ENCODE data around the gene FRYL.
"Not testable (repeated sequence)": the region's sequence is repeated elsewhere in the genome, so short reads cannot be mapped to it uniquely, and the experiment has no call there.

Gene FRYL

GRCh38 chr4:48779998-48780864, at the start of gene FRYL:
FRYL (minus strand) TSS chr4:48780279; CDS start chr4:48634410, 145,869 bp downstream.
- no peaks in the 10 kb centered on the region for H3K9me3 ChIP-seq (ENCODE audit: control insufficient read depth, insufficient read depth, low read length)
- H3K4me3 ChIP-seq (ENCODE audit: low read depth, low read length), result peak within 1 kb of the TSS; percentile 87
- peak within 1 kb of the TSS; percentile 84 for H3K9ac ChIP-seq (ENCODE audit: low read depth, low read length)
- H3K4me1 ChIP-seq (ENCODE audit: control insufficient read depth, insufficient read depth, low read length), result peaks cover 16% of the 10 kb centered on the region
- H3K36me3 ChIP-seq (ENCODE audit: control insufficient read depth, insufficient read depth, low read length), result no peaks in the 10 kb centered on the region
- no peaks in the 10 kb centered on the region for H3K27me3 ChIP-seq (ENCODE audit: control insufficient read depth, insufficient read depth, low read length)

GRCh38 chr4:48827622-48828021, 47.5 kb upstream of the FRYL start:
- Histone ChIP-seq H3K9me3 (ENCODE audit: control insufficient read depth, insufficient read depth, low read length) (no peaks in the 10 kb centered on the region), H3K4me1 (ENCODE audit: control insufficient read depth, insufficient read depth, low read length) (peaks cover 5% of the 10 kb centered on the region), H3K27me3 (ENCODE audit: control insufficient read depth, insufficient read depth, low read length) (no peaks in the 10 kb centered on the region), H3K36me3 (ENCODE audit: control insufficient read depth, insufficient read depth, low read length) (no peaks in the 10 kb centered on the region), H3K9ac (ENCODE audit: low read depth, low read length) (no peak overlapping the region), H3K4me3 (ENCODE audit: low read depth, low read length) (no peak overlapping the region)

GRCh38 chr4:48821431-48821830, 41.4 kb upstream of the FRYL start:
- H3K4me1 ChIP-seq (ENCODE audit: control insufficient read depth, insufficient read depth, low read length); H3K9me3 ChIP-seq (ENCODE audit: control insufficient read depth, insufficient read depth, low read length); H3K9ac ChIP-seq (ENCODE audit: low read depth, low read length); H3K36me3 ChIP-seq (ENCODE audit: control insufficient read depth, insufficient read depth, low read length); H3K27me3 ChIP-seq (ENCODE audit: control insufficient read depth, insufficient read depth, low read length); H3K4me3 ChIP-seq (ENCODE audit: low read depth, low read length): not testable (repeated sequence)

- no peak overlapping the region for H3K4me3 ChIP-seq (ENCODE audit: low read depth, low read length)
- no peak overlapping the region for H3K9ac ChIP-seq (ENCODE audit: low read depth, low read length)
- H3K4me1 ChIP-seq (ENCODE audit: control insufficient read depth, insufficient read depth, low read length), result peaks cover 2% of the 10 kb centered on the region
- no peaks in the 10 kb centered on the region for H3K27me3 ChIP-seq (ENCODE audit: control insufficient read depth, insufficient read depth, low read length)
- no peaks in the 10 kb centered on the region for H3K9me3 ChIP-seq (ENCODE audit: control insufficient read depth, insufficient read depth, low read length)
- H3K36me3 ChIP-seq (ENCODE audit: control insufficient read depth, insufficient read depth, low read length), result no peaks in the 10 kb centered on the region
Measured at GRCh38 chr4:48816971-48817370, 36.9 kb upstream of the FRYL start.

GRCh38 chr4:48816297-48816696, 36.2 kb upstream of the FRYL start:
- H3K4me1 ChIP-seq (ENCODE audit: control insufficient read depth, insufficient read depth, low read length); H3K9me3 ChIP-seq (ENCODE audit: control insufficient read depth, insufficient read depth, low read length); H3K4me3 ChIP-seq (ENCODE audit: low read depth, low read length); H3K36me3 ChIP-seq (ENCODE audit: control insufficient read depth, insufficient read depth, low read length); H3K27me3 ChIP-seq (ENCODE audit: control insufficient read depth, insufficient read depth, low read length); H3K9ac ChIP-seq (ENCODE audit: low read depth, low read length): not testable (repeated sequence)

- peaks cover 2% of the 10 kb centered on the region for H3K4me1 ChIP-seq (ENCODE audit: control insufficient read depth, insufficient read depth, low read length)
- H3K9me3 ChIP-seq (ENCODE audit: control insufficient read depth, insufficient read depth, low read length), result no peaks in the 10 kb centered on the region
- H3K4me3 ChIP-seq (ENCODE audit: low read depth, low read length), result no peak overlapping the region
- H3K27me3 ChIP-seq (ENCODE audit: control insufficient read depth, insufficient read depth, low read length), result no peaks in the 10 kb centered on the region
- H3K36me3 ChIP-seq (ENCODE audit: control insufficient read depth, insufficient read depth, low read length), result no peaks in the 10 kb centered on the region
- no peak overlapping the region for H3K9ac ChIP-seq (ENCODE audit: low read depth, low read length)
Measured at GRCh38 chr4:48815483-48815882, 35.4 kb upstream of the FRYL start.

- no peaks in the 10 kb centered on the region for H3K36me3 ChIP-seq (ENCODE audit: control insufficient read depth, insufficient read depth, low read length)
- H3K4me3 ChIP-seq (ENCODE audit: low read depth, low read length), result no peak overlapping the region
- H3K9me3 ChIP-seq (ENCODE audit: control insufficient read depth, insufficient read depth, low read length), result no peaks in the 10 kb centered on the region
- H3K4me1 ChIP-seq (ENCODE audit: control insufficient read depth, insufficient read depth, low read length), result peaks cover 2% of the 10 kb centered on the region
- H3K9ac ChIP-seq (ENCODE audit: low read depth, low read length), result no peak overlapping the region
- no peaks in the 10 kb centered on the region for H3K27me3 ChIP-seq (ENCODE audit: control insufficient read depth, insufficient read depth, low read length)
Measured at GRCh38 chr4:48813964-48814363, 33.9 kb upstream of the FRYL start.

- Histone ChIP-seq H3K4me1 (ENCODE audit: control insufficient read depth, insufficient read depth, low read length) (peaks cover 2% of the 10 kb centered on the region), H3K27me3 (ENCODE audit: control insufficient read depth, insufficient read depth, low read length) (no peaks in the 10 kb centered on the region), H3K36me3 (ENCODE audit: control insufficient read depth, insufficient read depth, low read length) (no peaks in the 10 kb centered on the region), H3K9me3 (ENCODE audit: control insufficient read depth, insufficient read depth, low read length) (no peaks in the 10 kb centered on the region), H3K9ac (ENCODE audit: low read depth, low read length) (no peak overlapping the region), H3K4me3 (ENCODE audit: low read depth, low read length) (no peak overlapping the region)
Measured at GRCh38 chr4:48812866-48813265, 32.8 kb upstream of the FRYL start.

- Histone ChIP-seq H3K4me1 (ENCODE audit: control insufficient read depth, insufficient read depth, low read length) (no peaks in the 10 kb centered on the region), H3K27me3 (ENCODE audit: control insufficient read depth, insufficient read depth, low read length) (no peaks in the 10 kb centered on the region), H3K9me3 (ENCODE audit: control insufficient read depth, insufficient read depth, low read length) (no peaks in the 10 kb centered on the region), H3K4me3 (ENCODE audit: low read depth, low read length) (no peak overlapping the region), H3K9ac (ENCODE audit: low read depth, low read length) (no peak overlapping the region), H3K36me3 (ENCODE audit: control insufficient read depth, insufficient read depth, low read length) (no peaks in the 10 kb centered on the region)
Measured at GRCh38 chr4:48804584-48805301, 24.7 kb upstream of the FRYL start.

- no peaks in the 10 kb centered on the region for H3K9me3 ChIP-seq (ENCODE audit: control insufficient read depth, insufficient read depth, low read length)
- H3K27me3 ChIP-seq (ENCODE audit: control insufficient read depth, insufficient read depth, low read length), result no peaks in the 10 kb centered on the region
Measured at GRCh38 chr4:48801016-48801715, 21.1 kb upstream of the FRYL start.

GRCh38 chr4:48800155-48800554, 20.1 kb upstream of the FRYL start:
- H3K9me3 ChIP-seq (ENCODE audit: control insufficient read depth, insufficient read depth, low read length); H3K4me3 ChIP-seq (ENCODE audit: low read depth, low read length); H3K9ac ChIP-seq (ENCODE audit: low read depth, low read length); H3K36me3 ChIP-seq (ENCODE audit: control insufficient read depth, insufficient read depth, low read length); H3K4me1 ChIP-seq (ENCODE audit: control insufficient read depth, insufficient read depth, low read length); H3K27me3 ChIP-seq (ENCODE audit: control insufficient read depth, insufficient read depth, low read length): not testable (repeated sequence)

More at GRCh38 chr4:48801016-48801715, 21.1 kb upstream of the FRYL start:
- Histone ChIP-seq H3K4me1 (ENCODE audit: control insufficient read depth, insufficient read depth, low read length) (peaks cover 4% of the 10 kb centered on the region), H3K9ac (ENCODE audit: low read depth, low read length) (no peak overlapping the region), H3K4me3 (ENCODE audit: low read depth, low read length) (no peak overlapping the region), H3K36me3 (ENCODE audit: control insufficient read depth, insufficient read depth, low read length) (no peaks in the 10 kb centered on the region)

Data from iPS-15b (cell line).